Fibroblast of mammary gland (primary cell): Measurements from ENCODE around the gene HS3ST3A1.

Experiments used
- DNase-seq: peaks from one replicate; pipeline ENCODE4 v3.0.0-alpha.2; 2010; ENCODE audit warnings: low read depth
- H3K4me3 ChIP-seq: 2 replicates; pipeline ENCODE4 v1.5.1; 2011; ENCODE audit warnings: low read depth, mild to moderate bottlenecking, low read length, moderate library complexity; ENCODE audit not compliant: control insufficient read depth
- TF ChIP-seq, protein P1 (sequence below): conservative IDR thresholded peaks from 2 replicates; pipeline ENCODE4 v1.5.1; 2011; ENCODE audit warnings: low read depth, low read length, inconsistent platforms; ENCODE audit not compliant: control insufficient read depth, insufficient read depth

The HS3ST3A1 gene

DNA sequence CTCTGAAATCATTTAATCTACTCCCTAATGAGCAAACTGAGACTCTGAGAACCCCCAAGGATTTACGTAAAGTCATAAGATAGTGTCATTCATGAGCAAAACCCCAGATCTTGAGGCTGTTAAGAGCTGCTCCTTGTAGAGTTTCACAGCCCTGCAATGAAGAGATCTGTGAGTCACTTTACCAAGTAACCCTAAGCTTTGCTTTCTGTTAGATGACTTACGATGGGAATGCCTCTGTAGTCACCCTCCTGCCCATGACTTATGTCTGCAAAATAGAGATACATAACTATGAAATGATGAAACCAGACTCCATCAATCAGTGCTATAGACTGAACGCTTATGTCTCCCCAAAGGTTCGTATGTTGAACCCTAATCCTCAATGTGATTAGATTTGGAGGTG, 117.7 kb downstream of the HS3ST3A1 start:
- peak; percentile 73 for DNase-seq
- TF ChIP-seq, protein P1, sequence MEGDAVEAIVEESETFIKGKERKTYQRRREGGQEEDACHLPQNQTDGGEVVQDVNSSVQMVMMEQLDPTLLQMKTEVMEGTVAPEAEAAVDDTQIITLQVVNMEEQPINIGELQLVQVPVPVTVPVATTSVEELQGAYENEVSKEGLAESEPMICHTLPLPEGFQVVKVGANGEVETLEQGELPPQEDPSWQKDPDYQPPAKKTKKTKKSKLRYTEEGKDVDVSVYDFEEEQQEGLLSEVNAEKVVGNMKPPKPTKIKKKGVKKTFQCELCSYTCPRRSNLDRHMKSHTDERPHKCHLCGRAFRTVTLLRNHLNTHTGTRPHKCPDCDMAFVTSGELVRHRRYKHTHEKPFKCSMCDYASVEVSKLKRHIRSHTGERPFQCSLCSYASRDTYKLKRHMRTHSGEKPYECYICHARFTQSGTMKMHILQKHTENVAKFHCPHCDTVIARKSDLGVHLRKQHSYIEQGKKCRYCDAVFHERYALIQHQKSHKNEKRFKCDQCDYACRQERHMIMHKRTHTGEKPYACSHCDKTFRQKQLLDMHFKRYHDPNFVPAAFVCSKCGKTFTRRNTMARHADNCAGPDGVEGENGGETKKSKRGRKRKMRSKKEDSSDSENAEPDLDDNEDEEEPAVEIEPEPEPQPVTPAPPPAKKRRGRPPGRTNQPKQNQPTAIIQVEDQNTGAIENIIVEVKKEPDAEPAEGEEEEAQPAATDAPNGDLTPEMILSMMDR: no peak
- H3K4me3 ChIP-seq: no peak overlapping the region

DNA sequence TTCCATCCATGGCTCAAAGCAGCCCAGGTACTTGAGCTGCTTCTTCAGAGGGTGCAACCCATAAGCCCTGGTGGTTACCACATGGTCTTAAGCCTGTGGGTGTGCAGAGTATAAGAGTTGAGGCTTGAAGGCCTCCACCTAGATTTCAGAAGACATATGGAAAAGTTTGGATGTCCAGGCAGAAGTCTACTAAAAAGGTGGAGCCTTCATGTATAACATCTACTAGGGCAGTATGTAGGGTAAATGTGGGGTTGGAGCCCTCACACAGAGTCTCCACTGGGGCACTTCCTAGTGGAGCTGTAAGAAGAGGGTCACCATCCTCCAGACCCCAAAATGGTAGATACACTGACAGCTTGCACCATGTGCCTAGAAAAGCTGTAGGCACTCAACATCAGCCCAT, 120.9 kb downstream of the HS3ST3A1 start:
- no peak overlapping the region for H3K4me3 ChIP-seq
- DNase-seq: no peak
- TF ChIP-seq, protein P1: no peak

DNA sequence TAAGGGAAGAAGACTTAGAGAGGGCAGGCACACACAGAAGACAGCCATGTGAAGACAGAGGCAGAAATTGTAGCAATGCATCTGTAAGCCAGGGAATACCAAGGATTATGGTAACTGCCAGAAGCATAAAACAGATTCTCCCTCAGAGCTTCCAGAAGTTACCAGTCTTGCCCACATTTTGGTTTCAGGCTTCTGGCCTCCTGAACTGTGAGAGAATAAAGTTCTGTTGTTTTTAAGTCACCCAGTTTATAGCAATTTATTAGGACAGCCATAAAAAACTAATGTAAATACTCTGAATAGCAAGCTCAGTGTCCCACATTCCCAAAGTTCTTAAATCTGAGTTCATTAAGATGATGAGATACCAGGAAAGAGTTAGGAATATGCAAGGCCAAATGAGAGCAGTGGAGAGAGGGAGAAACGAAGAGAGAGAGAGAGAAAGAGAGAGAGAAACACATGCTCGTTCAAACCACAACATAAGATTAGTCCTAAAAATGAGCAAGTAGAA, 123.4 kb downstream of the HS3ST3A1 start:
- TF ChIP-seq, protein P1: no peak
- DNase-seq: no peak

DNA sequence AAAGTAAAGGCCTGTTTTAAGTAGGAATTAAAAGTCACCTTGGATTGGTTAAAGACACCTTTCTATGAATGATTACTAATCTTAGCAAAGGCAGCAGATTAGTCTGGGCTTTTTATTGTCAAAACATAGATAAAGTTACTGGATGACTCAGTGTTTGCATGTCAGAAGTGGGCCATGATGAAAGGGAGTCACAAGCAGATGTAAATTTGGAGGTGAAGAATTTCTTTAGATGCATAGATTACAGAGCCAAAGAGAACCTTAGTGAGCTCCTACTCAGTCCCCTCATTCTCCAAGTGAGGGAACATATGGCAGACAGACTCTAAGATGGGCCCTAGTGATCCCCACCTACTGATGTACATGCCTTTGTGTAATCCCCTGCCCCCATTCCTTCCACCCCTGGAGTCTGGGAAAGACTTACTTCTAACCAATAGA, 124.5 kb downstream of the HS3ST3A1 start:
- TF ChIP-seq, protein P1: no peak
- DNase-seq: peak; percentile 74
- no peak overlapping the region for H3K4me3 ChIP-seq

More for the DNA sequence above, 123.4 kb downstream of the HS3ST3A1 start:
- H3K4me3 ChIP-seq: no peak overlapping the region

DNA sequence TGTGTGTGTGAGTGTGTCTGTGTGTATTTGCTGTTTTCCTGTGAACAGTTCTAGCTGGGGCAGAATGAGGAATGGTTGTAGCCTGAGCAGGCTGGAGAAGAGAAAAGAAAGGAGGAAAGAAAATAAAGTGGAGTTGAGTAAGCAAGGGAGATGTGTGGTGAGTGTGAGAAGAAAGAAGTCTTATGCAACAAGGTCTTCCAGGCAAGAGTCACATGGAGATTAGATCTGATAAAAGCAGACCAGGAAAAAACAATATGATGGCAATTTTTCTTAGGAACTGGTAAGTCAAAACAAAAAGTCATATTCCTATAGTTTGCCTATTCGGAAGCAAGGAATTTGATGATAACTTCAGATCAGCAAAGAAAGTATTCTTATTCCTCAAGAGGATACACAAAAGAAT, 125.0 kb downstream of the HS3ST3A1 start:
- no peak overlapping the region for H3K4me3 ChIP-seq
- DNase-seq: peak; percentile 54
- TF ChIP-seq, protein P1: no peak

DNA sequence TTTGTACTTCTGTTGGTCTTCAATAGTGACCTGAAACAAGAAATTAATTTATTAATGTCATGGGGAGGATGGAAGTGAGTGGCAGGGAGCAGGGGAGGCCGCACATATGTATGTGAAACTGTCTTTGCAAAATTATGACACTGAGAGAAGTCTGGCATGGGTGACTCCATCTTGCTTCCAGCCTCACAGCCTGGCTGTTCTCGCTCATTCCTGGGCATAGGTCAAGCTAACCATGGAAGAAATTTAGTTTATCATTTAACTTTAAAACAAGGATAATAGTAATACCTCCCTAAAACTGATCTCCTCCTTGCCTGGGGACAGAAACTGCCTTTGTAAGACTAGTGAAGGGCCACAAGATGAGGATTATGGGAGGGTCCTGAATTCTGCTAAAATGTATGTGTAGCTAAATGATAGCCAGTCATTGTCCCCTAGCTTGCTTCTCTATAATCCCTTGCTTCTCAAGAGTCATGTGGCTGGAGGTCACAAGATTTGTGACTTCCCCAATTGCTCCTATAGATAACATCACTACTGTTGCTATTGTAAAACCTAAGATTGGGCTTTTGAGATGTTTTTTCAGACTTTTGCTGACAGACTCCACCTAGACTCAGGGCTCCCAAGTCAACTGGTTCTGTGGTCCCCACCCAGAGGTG, 126.0 kb downstream of the HS3ST3A1 start:
- no peak for DNase-seq
- TF ChIP-seq, protein P1: no peak
- no peak overlapping the region for H3K4me3 ChIP-seq
